Measurements from ENCODE around the gene PI4K2B. TPM values are rescaled to one million over a fixed set of nuclear protein-coding genes. Genes with fewer than 3 reads are reported as not detected.
"Not testable (repeated sequence)": the region's sequence is repeated elsewhere in the genome, so short reads cannot be mapped to it uniquely, and the experiment has no call there.

PI4K2B gene
- 38.6 and 40.7 TPM in 2 replicates for total RNA-seq

DNA sequence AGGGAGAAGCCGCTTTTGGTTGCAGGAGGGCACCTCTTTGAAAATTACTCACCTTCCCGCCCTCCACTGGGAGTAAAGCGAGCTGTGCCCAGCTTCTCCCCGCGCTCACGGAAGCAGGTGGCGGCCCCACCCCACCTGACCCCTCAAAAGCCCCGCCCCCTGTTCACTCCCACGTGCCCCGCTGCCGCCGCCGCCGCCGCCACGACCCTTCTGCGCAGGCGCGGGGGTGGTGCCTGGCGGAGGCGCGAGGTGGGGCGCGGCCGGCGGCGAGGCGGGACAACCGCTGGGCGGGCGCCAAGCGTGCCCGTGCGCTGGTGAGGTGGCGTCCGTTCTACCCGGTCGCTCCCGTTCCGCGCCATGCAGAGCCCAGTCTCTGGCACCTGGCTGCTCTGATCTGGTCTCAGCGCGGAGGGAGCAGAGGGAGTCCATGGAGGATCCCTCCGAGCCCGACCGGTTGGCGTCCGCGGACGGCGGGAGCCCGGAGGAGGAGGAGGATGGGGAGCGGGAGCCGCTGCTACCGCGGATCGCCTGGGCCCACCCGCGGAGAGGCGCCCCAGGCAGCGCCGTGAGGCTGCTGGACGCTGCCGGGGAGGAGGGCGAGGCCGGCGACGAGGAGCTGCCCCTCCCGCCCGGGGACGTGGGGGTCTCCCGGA, at the start of gene PI4K2B:
PI4K2B (plus strand) TSS at position 297 of the 653 bp plus-strand sequence; CDS start at position 428, 131 bp downstream.
- H3K27me3 Mint-ChIP-seq (ENCODE audit: low read depth): no peaks in the 10 kb centered on the region
- intact Hi-C loops (cut with micrococcal nuclease): loop anchor here (1.0 to 10.0 kb wide), 6 partner anchors 19 to 678 kb away; partner anchors contain the start of genes ANAPC4, DHX15, SEPSECS and SMIM20
- H3K4me3 Mint-ChIP-seq (ENCODE audit: low read depth): peak within 1 kb of the TSS; percentile 95
- H3K36me3 Mint-ChIP-seq (ENCODE audit: low read depth): peaks cover 65% of the 10 kb centered on the region
- DNase-seq (ENCODE audit: low spot score): peak; percentile 90
- peaks cover 35% of the 10 kb centered on the region for H3K4me1 Mint-ChIP-seq (ENCODE audit: low read depth)
- H3K9me3 Mint-ChIP-seq: peaks cover 46% of the 10 kb centered on the region
- H3K27ac Mint-ChIP-seq: peak within 1 kb of the TSS; percentile 98

DNA sequence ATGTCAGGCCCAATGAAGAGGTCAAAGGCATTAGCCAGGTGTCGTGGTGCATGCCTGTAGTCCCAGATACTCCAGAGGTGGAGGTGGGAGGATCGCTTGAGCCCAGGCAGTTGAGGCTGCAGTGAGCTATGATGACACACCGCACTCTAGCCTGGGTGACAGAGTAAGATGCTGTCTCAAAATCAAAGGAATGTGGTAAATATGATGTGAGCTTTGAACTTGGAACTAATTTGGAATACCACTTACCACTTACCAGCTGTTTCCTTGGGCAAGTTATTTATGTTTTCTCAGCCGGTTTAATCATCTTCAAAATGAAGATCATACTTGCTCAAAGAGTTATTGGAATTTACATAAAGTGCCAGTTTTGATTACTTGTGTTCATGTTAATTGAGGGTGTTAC, 49.8 kb upstream of the PI4K2B start:
- no peak overlapping the region for H3K4me3 Mint-ChIP-seq (ENCODE audit: low read depth)
- intact Hi-C loops (cut with micrococcal nuclease): no loop called here
- H3K36me3 Mint-ChIP-seq (ENCODE audit: low read depth): no peaks in the 10 kb centered on the region
- H3K9me3 Mint-ChIP-seq: no peaks in the 10 kb centered on the region
- H3K4me1 Mint-ChIP-seq (ENCODE audit: low read depth): peaks cover 7% of the 10 kb centered on the region
- no peak for DNase-seq (ENCODE audit: low spot score)
- H3K27me3 Mint-ChIP-seq (ENCODE audit: low read depth): no peaks in the 10 kb centered on the region
- H3K27ac Mint-ChIP-seq: no peak overlapping the region

DNA sequence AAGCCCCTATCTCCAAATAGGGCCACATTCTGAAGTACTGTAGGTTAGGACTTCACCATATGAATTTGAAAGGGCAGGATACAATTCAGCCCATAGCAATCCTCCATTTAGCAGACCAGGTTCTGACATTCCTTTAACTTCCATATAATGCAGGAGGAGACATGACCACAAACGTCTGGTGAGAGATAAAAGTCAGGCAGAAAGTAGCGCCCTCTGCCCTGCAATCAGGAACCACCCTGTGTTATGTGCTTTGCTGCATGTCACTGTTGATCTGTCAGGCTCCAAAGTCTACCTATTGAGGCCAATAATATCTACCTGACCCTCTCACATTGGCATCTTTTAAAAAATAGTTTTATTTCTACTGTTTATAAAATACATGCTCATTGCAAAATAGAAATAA, 43.4 kb upstream of the PI4K2B start:
- no peak overlapping the region for H3K27ac Mint-ChIP-seq
- intact Hi-C loops (cut with micrococcal nuclease): no loop called here
- no peak for DNase-seq (ENCODE audit: low spot score)
- no peaks in the 10 kb centered on the region for H3K27me3 Mint-ChIP-seq (ENCODE audit: low read depth)
- H3K4me1 Mint-ChIP-seq (ENCODE audit: low read depth): no peaks in the 10 kb centered on the region
- no peaks in the 10 kb centered on the region for H3K9me3 Mint-ChIP-seq
- no peak overlapping the region for H3K4me3 Mint-ChIP-seq (ENCODE audit: low read depth)
- no peaks in the 10 kb centered on the region for H3K36me3 Mint-ChIP-seq (ENCODE audit: low read depth)

DNA sequence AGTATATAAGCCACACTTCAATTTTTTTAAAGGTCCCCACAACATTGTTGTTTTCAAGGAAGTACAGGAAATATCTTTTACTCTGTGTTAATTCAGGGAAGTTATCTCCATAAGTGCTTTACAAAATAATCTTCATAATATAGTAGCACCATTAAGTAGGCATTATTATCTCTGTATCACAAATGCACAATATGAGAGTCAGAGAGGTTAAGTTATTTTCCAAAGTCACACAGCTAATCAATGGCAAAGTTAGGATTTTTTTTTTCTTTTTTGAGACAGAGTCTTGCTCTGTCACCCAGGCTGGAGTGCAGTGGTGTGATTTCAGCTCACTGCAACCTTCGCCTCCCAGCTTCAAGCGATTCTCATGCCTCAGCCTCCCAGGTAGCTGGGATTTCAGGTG, 35.1 kb upstream of the PI4K2B start:
- Mint-ChIP-seq H3K4me1 (ENCODE audit: low read depth) (no peaks in the 10 kb centered on the region), H3K27me3 (ENCODE audit: low read depth) (no peaks in the 10 kb centered on the region), H3K4me3 (ENCODE audit: low read depth) (no peak overlapping the region), H3K36me3 (ENCODE audit: low read depth) (peaks cover 6% of the 10 kb centered on the region), H3K9me3 (no peaks in the 10 kb centered on the region), H3K27ac (no peak overlapping the region)
- intact Hi-C loops (cut with micrococcal nuclease): no loop called here
- DNase-seq (ENCODE audit: low spot score): no peak

DNA sequence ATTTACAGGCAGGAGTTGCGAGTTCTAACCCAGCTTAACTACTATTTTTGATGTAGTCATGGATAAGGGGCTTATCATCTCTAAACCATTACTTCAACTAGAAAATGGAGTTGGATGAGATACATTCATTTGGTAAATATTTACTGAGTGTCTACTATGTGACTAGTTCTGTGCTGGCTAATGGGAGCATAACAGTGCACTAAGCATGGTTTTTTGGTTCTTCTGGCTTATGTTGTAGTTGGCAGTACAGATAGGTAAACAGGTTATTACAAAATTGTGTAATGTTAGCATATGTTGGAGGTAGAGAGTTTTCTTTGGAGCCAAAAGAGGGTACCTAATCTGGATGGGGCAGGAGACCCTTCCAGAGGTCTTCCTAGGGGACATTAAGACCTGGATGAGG, 25.8 kb upstream of the PI4K2B start:
- intact Hi-C loops (cut with micrococcal nuclease): no loop called here
- Mint-ChIP-seq H3K27ac (no peak overlapping the region), H3K9me3 (peaks cover 15% of the 10 kb centered on the region), H3K4me3 (ENCODE audit: low read depth) (no peak overlapping the region), H3K4me1 (ENCODE audit: low read depth) (no peaks in the 10 kb centered on the region), H3K27me3 (ENCODE audit: low read depth) (no peaks in the 10 kb centered on the region), H3K36me3 (ENCODE audit: low read depth) (no peaks in the 10 kb centered on the region)
- no peak for DNase-seq (ENCODE audit: low spot score)

DNA sequence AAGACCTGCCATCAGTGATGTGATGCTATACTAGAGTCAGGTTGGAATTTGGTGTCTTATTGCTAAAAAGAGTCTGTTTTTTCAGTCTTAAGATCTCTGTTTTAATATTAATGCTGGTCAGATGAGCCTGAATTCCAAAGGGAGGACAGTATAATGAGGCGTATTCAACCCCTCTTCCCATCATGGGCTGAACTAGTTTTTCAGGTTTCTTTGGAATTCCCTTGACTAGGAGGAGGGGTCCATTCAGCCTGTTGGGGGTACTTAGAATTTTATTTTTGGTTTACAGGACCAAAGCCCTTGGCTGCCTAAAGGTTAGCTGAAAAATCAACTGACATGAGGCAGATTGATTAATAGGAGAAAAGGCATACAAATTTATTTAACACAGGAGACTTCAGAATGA, 24.1 kb upstream of the PI4K2B start:
- Mint-ChIP-seq H3K36me3 (ENCODE audit: low read depth) (no peaks in the 10 kb centered on the region), H3K4me1 (ENCODE audit: low read depth) (no peaks in the 10 kb centered on the region), H3K27me3 (ENCODE audit: low read depth) (no peaks in the 10 kb centered on the region), H3K4me3 (ENCODE audit: low read depth) (no peak overlapping the region), H3K27ac (no peak overlapping the region), H3K9me3 (peaks cover 15% of the 10 kb centered on the region)
- intact Hi-C loops (cut with micrococcal nuclease): no loop called here
- no peak for DNase-seq (ENCODE audit: low spot score)

DNA sequence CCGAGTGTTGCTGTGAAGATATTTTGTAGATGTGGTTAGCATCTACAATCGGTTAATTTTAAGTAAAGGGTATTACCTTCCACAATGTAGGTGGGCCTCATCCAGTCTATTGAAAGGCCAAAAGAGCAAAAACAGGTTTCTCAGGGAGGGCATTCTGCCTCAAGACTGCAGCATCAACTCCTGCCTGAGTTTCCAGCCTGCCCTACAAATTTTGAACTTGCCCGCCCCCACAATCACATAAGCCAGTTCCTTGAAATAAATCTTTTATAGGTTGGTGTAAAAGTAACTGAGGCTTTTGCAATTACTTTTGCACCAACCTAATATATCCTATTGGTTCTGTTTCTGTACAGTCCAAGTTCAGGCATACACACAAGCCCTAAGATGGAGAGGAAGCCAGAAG, 22.1 kb upstream of the PI4K2B start:
- intact Hi-C loops (cut with micrococcal nuclease): no loop called here
- Mint-ChIP-seq H3K36me3 (ENCODE audit: low read depth) (no peaks in the 10 kb centered on the region), H3K27me3 (ENCODE audit: low read depth) (no peaks in the 10 kb centered on the region), H3K27ac (no peak overlapping the region), H3K4me3 (ENCODE audit: low read depth) (no peak overlapping the region), H3K9me3 (peaks cover 15% of the 10 kb centered on the region), H3K4me1 (ENCODE audit: low read depth) (no peaks in the 10 kb centered on the region)
- DNase-seq (ENCODE audit: low spot score): no peak

DNA sequence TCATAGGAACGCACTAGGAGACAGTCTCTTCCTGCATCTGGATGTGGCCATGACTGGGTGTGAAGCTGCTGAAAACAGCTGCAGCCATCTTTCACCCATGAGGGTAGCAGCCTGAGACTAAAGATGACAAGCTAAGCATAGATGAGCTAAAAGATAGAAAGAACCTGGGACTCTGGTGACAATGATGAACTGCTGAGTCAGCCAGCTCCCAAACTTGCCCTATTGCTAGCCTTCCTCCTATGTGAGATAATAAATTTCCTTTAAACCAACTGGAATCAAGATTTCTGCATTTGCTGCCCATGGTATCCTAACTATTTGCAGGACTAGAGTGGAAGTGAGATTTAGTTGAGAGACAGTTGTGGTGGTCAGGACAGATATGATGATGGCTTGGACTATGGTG, 21.0 kb upstream of the PI4K2B start:
- Mint-ChIP-seq H3K27ac (no peak overlapping the region), H3K4me3 (ENCODE audit: low read depth) (no peak overlapping the region), H3K9me3 (peaks cover 15% of the 10 kb centered on the region), H3K4me1 (ENCODE audit: low read depth) (no peaks in the 10 kb centered on the region), H3K27me3 (ENCODE audit: low read depth) (no peaks in the 10 kb centered on the region), H3K36me3 (ENCODE audit: low read depth) (no peaks in the 10 kb centered on the region)
- DNase-seq (ENCODE audit: low spot score): no peak
- intact Hi-C loops (cut with micrococcal nuclease): no loop called here

DNA sequence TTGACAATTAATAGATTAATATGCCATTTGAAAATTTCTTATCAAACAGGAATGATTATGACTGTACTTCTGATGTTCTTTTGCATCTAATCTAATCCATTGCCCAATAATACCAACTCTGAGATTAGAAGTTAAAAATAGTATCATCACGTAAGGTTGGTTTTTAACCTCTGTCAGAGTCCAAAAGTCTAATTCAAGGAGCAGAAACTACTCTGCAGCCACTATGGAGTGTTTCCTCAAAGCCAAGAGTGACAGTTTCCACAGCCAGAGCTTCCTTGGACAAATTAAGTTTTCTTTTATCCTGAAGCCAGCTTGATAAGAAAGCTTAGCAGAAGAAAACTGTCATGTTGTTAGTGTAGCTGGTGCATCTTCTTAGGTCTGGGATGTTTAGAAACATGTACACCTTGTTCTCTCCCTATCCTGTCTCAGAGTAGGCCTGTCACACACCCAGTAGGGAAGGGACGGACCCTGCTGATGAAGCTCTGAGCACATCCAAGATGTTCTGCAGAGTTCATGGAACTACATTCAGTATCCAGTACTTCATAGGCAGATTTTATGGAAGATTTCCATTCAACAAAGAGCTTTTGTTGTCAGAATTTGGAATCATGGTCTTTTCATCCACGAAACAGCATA, 20.4 kb upstream of the PI4K2B start:
- H3K4me1 Mint-ChIP-seq (ENCODE audit: low read depth): no peaks in the 10 kb centered on the region
- no peak overlapping the region for H3K4me3 Mint-ChIP-seq (ENCODE audit: low read depth)
- intact Hi-C loops (cut with micrococcal nuclease): no loop called here
- H3K9me3 Mint-ChIP-seq: peaks cover 16% of the 10 kb centered on the region
- no peak overlapping the region for H3K27ac Mint-ChIP-seq
- no peaks in the 10 kb centered on the region for H3K36me3 Mint-ChIP-seq (ENCODE audit: low read depth)
- no peaks in the 10 kb centered on the region for H3K27me3 Mint-ChIP-seq (ENCODE audit: low read depth)
- no peak for DNase-seq (ENCODE audit: low spot score)

DNA sequence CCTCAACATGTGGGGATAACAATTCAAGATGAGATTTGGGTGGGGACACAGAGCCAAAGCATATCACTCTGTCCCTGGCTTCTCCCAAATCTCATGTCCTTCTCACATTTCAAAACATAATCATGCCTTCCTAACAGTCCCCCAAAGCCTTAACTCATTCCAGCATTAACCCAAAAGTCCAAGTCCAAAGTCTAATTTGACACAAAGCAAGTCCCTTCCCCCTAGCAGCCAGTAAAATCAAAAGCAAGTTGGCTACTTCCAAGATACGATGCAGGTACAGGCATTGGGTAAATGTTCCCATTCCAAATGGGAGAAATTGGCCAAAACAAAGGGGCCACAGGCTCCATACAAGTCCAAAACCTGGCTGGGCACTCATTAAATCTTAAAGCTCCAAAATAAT, 19.1 kb upstream of the PI4K2B start:
- intact Hi-C loops (cut with micrococcal nuclease); H3K27ac Mint-ChIP-seq; H3K4me3 Mint-ChIP-seq (ENCODE audit: low read depth); H3K4me1 Mint-ChIP-seq (ENCODE audit: low read depth); H3K27me3 Mint-ChIP-seq (ENCODE audit: low read depth); DNase-seq (ENCODE audit: low spot score); H3K36me3 Mint-ChIP-seq (ENCODE audit: low read depth): not testable (repeated sequence)
- peaks cover 19% of the 10 kb centered on the region for H3K9me3 Mint-ChIP-seq

DNA sequence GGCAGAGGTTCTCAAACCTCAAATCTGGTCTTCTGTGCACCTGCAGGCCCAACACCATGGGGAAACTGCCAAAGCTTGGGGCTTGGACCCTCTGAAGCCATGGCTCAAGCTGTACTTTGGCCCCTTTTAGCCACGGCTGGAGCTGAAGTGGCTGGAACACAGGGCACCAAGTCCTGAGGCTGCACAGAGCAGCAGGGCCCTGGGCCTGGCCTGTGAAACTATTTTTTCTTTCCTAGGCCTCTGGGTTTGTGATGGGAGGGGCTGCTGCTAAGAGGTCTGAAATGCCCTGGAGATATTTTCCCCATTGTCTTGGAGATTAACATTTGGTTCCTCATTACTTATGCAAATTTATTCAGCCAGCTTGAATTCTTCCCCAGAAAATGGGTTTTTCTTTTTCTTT, 18.3 kb upstream of the PI4K2B start:
- H3K27ac Mint-ChIP-seq: no peak overlapping the region
- no peaks in the 10 kb centered on the region for H3K4me1 Mint-ChIP-seq (ENCODE audit: low read depth)
- H3K9me3 Mint-ChIP-seq: peaks cover 21% of the 10 kb centered on the region
- intact Hi-C loops (cut with micrococcal nuclease): no loop called here
- no peak for DNase-seq (ENCODE audit: low spot score)
- H3K27me3 Mint-ChIP-seq (ENCODE audit: low read depth): no peaks in the 10 kb centered on the region
- peaks cover under 1% of the 10 kb centered on the region for H3K36me3 Mint-ChIP-seq (ENCODE audit: low read depth)
- no peak overlapping the region for H3K4me3 Mint-ChIP-seq (ENCODE audit: low read depth)

DNA sequence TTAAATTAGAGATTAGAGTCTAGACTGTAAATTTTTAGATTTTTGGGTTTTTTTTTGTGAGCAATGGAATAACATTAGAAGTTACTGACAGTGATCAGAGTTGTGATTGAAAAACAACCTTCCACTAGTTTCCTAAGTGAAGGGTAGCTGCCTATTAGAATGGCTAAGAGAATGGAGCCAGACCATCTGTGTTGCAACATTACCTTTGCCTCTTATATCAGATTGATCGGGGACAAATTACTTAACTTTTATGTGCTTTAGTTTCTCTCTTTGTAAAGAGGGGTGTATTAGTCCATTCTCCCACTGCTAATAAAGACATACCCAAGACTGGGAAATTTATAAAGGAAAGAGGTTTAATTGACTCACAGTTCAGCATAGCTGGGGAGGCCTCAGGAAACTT, 12.5 kb upstream of the PI4K2B start:
- intact Hi-C loops (cut with micrococcal nuclease): no loop called here
- Mint-ChIP-seq H3K4me1 (ENCODE audit: low read depth) (no peaks in the 10 kb centered on the region), H3K4me3 (ENCODE audit: low read depth) (no peak overlapping the region), H3K27me3 (ENCODE audit: low read depth) (no peaks in the 10 kb centered on the region), H3K36me3 (ENCODE audit: low read depth) (peaks cover 34% of the 10 kb centered on the region), H3K9me3 (peaks cover 52% of the 10 kb centered on the region), H3K27ac (no peak overlapping the region)
- DNase-seq (ENCODE audit: low spot score): no peak

DNA sequence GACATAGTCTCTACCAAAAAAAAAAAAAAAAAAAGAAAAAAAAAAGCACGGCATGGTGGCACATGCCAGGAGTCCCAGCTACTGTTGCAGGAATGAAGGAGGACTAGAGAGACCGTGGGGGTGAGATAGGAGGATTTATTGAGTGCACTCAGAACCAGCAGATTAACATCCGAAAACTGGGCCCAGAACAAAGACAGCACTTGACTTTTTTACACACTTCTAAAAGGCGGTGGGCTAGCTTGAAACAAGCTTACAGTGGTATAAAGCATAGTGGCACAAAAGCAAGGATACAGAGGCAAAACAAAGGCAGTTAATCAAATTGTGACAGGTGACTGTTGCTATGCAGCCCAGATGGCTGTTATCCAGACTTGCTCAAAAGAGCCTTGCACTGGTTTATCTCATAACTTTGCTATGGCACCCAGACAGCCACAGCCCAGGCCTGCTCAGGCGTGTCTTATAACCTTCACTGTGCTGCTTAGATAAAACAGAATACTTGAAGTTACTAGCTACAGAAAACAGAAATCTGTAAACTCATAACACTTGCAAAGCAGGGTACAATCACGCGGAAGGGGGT, 9.9 kb upstream of the PI4K2B start:
- no peak overlapping the region for H3K4me3 Mint-ChIP-seq (ENCODE audit: low read depth)
- H3K4me1 Mint-ChIP-seq (ENCODE audit: low read depth): no peaks in the 10 kb centered on the region
- peaks cover 61% of the 10 kb centered on the region for H3K9me3 Mint-ChIP-seq
- intact Hi-C loops (cut with micrococcal nuclease): no loop called here
- peaks cover 42% of the 10 kb centered on the region for H3K36me3 Mint-ChIP-seq (ENCODE audit: low read depth)
- no peaks in the 10 kb centered on the region for H3K27me3 Mint-ChIP-seq (ENCODE audit: low read depth)
- no peak overlapping the region for H3K27ac Mint-ChIP-seq
- no peak for DNase-seq (ENCODE audit: low spot score)

Measured in activated T-helper 2 cell treated with anti-CD3 and anti-CD28 coated beads, Interferon-gamma antibody, Interleukin-2, Interleukin-4, amounts not matched to agents 10 μg/mL and 5 μg/mL and 100 μg/mL, durations not matched to agents 14 hours and 24 hours and 36 hours (primary cell).